ENCODE measurements around the gene ST3GAL2.
"Not testable (repeated sequence)": the region's sequence is repeated elsewhere in the genome, so short reads cannot be mapped to it uniquely, and the experiment has no call there.

ST3GAL2 gene

GRCh38 chr16:70345840-70346239, 93.1 kb downstream of the ST3GAL2 start:
- no peak for TF ChIP-seq CTCF (IDR thresholded peaks at IDR 0.05; ENCODE audit: low read depth, low read length, missing control alignments)
- peak overlapping the region; percentile 73 for H3K4me3 ChIP-seq (ENCODE audit: low read depth, low read length)
- no peak for DNase-seq (ENCODE audit: low read depth)

GRCh38 chr16:70342016-70342415, 96.9 kb downstream of the ST3GAL2 start:
- DNase-seq (ENCODE audit: low read depth) = no peak
- TF ChIP-seq CTCF (IDR thresholded peaks at IDR 0.05; ENCODE audit: low read depth, low read length, missing control alignments) = no peak
- no peak overlapping the region for H3K4me3 ChIP-seq (ENCODE audit: low read depth, low read length)

GRCh38 chr16:70341600-70341999, 97.3 kb downstream of the ST3GAL2 start:
- no peak for TF ChIP-seq CTCF (IDR thresholded peaks at IDR 0.05; ENCODE audit: low read depth, low read length, missing control alignments)
- no peak for DNase-seq (ENCODE audit: low read depth)
- no peak overlapping the region for H3K4me3 ChIP-seq (ENCODE audit: low read depth, low read length)

GRCh38 chr16:70337814-70338213, 101.1 kb downstream of the ST3GAL2 start:
- H3K4me3 ChIP-seq (ENCODE audit: low read depth, low read length) = no peak overlapping the region
- TF ChIP-seq CTCF (IDR thresholded peaks at IDR 0.05; ENCODE audit: low read depth, low read length, missing control alignments) = no peak
- DNase-seq (ENCODE audit: low read depth) = no peak

- DNase-seq (ENCODE audit: low read depth) = not testable (repeated sequence)
These were observed 106.2 kb downstream of the ST3GAL2 start for GRCh38 chr16:70332728-70333127.

GRCh38 chr16:70331588-70332358, 107.1 kb downstream of the ST3GAL2 start:
- no peak for DNase-seq (ENCODE audit: low read depth)
- no peak overlapping the region for H3K4me3 ChIP-seq (ENCODE audit: low read depth, low read length)
- TF ChIP-seq CTCF (IDR thresholded peaks at IDR 0.05; ENCODE audit: low read depth, low read length, missing control alignments) = peak; percentile 50

More at GRCh38 chr16:70332728-70333127, 106.2 kb downstream of the ST3GAL2 start:
- H3K4me3 ChIP-seq (ENCODE audit: low read depth, low read length) = not testable (repeated sequence)

- TF ChIP-seq CTCF (IDR thresholded peaks at IDR 0.05; ENCODE audit: low read depth, low read length, missing control alignments) = no peak
These were observed 107.8 kb downstream of the ST3GAL2 start for GRCh38 chr16:70331091-70331490.

More at GRCh38 chr16:70331091-70331490, 107.8 kb downstream of the ST3GAL2 start:
- H3K4me3 ChIP-seq (ENCODE audit: low read depth, low read length) = no peak overlapping the region
- DNase-seq (ENCODE audit: low read depth) = no peak

Measured in GM12864 (cell line).